NCI-H82 (cell line): Measurements from ENCODE around the gene JPT2.
A peak's percentile ranks its signal among the peaks of the same experiment; 100 is the strongest.

ENCODE experiments used
- DNase-seq: peaks from one replicate; lab custom pipeline; 2025; lab: John Stamatoyannopoulos, UW

The JPT2 gene

DNA sequence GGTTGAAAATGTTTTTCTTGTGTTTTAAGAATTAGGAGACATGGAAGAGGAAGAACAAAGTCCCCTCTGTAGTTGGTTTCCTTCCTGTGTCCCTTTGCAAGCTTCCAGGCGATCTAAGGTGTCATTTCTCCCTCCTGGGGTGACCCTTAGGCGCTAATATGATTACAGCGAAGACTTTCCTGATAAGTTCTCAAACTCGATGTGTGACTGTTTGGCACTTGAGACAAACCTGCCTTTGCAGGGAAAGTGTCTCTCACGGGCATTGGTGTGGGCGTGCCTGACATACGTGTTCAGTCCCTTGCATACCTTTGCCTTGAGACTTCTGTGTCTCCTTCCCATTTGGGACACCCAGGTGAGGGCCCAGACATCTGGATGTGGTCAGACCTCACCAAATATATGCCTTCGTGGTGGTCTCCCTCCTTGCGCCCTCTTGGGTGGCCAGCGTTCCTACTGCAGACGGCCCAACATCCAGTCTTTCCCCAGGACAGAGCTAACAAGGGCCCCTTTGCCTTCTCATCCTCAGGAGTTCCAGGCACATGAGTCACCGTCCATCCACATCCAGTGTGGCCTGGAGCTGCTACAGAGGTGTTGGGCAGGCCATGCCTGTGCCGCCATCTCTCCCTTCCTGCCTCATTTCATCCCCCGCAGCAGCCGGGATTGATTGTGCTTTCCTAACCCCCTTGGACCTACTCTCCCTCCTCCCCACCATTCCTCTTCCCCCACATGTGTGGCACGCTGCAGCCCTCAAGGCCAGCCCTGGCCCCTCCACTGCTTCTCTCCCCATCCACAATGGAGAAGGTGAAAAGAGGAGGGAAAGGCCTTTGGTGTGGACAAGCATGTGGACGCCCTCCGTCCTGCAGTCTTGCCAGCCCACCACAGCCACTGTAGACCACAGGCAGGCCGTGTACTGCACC is 3.1 kb upstream of the JPT2 start:
- no peak for DNase-seq

- no peak for DNase-seq
These were observed 1.4 kb upstream of the JPT2 start for GRCh38 chr16:1676661-1677060.

- DNase-seq, result no peak
These were observed 740 bp upstream of the JPT2 start for GRCh38 chr16:1677339-1677738.

DNA sequence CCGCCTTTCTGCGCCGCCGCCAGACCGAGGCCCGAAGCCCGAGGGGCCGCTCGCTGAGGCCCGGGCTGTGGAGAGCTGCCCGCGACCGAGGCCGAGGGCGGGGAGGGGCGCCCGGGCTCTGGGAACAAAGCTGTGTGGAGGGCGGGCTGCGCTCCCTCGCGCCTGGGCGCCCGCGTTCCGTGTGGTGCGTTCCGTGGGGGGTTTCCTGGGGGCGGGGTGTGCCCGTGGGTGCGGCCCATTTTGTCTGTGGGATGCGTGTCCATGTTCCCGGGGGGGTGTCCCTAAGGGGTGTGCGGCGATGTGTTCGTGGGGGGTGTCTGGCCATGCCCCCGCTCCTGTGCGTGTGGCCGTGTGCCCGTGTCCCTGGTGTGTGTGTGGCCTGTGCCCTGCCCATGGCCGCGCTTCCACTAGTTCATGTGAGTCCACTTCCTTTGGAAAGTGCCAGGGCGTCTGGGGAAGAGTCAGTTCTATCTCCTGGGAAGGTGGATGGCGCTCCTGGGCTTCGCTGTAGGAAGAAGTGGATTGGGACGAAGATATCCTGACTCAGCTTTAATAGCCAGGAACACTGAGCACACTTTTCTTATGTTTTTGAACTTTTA is 520 bp downstream of the JPT2 start:
- peak; percentile 51 for DNase-seq

DNA sequence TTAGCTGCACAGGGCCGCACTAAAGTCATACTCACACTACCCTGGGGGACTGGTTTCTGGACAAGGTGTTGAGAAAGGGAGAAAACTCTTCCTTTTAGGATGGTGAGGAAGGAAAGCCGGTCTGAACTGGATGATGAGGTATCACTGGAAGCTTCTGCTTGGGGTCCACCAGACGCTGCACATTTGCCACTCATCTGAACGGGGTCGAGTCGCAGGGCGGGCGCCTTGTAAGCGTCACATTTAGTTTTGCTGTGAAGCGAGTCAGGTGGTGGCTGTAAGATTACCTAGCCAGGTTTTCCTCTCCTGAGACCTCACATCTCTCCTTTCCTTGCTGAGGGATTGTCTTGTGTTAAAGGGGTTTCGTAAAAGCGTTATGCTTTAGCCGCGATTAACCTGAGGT is 2.3 kb downstream of the JPT2 start:
- no peak for DNase-seq

DNA sequence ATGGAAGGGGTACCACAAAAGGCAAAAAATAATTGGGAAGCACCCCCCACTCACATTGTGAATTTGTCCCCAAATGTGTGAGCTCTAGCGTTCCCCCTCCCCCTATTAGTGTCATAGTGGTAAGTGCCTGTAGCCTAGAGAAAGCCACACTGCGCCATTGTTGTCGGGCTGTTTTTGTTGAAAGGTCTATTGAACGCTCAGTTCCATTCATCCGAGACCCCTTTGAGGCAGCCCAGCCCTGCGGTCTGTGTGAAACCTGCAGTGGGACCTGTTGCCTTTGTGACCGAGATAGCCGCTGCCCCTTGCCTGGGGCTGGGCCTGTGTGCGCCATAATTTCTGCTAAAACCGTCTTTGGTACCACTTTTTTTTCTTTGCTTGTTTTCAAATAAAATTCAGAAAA is 3.0 kb downstream of the JPT2 start:
- DNase-seq, result no peak

- no peak for DNase-seq
These were observed 9.6 kb downstream of the JPT2 start for GRCh38 chr16:1687427-1688316.

- DNase-seq, result no peak
These were observed 10.9 kb downstream of the JPT2 start for GRCh38 chr16:1688807-1689560.

- DNase-seq, result no peak
These were observed 11.8 kb downstream of the JPT2 start for GRCh38 chr16:1689853-1690252.

- no peak for DNase-seq
These were observed 12.7 kb downstream of the JPT2 start for GRCh38 chr16:1690810-1691209.

DNA sequence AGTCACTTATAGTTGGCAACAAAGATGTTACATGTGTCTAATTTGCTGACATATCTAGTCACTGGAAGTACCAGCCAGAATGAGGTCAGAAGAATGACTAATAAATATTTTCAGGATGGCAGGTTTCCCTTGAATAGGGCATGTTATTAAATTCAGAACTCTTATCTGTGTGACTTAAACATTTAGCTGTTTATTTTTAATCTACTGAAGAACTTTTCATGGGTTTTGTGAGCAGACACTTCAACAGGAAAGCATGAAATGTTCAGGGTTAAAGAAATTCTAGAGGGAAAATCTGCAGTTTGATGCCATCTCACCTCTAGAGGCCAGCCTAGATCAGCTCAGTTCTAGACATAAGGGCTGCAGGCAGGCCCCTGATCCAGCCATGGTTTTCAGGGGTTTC is 13.2 kb downstream of the JPT2 start:
- DNase-seq, result no peak

GRCh38 chr16:1691956-1692355 is 13.9 kb downstream of the JPT2 start:
- DNase-seq, result no peak

- DNase-seq, result no peak
These were observed 18.8 kb downstream of the JPT2 start for GRCh38 chr16:1696863-1697262.

GRCh38 chr16:1698680-1699079 is 20.6 kb downstream of the JPT2 start:
- no peak for DNase-seq

GRCh38 chr16:1700246-1700645 is 22.2 kb downstream of the JPT2 start:
- DNase-seq, result no peak

DNA sequence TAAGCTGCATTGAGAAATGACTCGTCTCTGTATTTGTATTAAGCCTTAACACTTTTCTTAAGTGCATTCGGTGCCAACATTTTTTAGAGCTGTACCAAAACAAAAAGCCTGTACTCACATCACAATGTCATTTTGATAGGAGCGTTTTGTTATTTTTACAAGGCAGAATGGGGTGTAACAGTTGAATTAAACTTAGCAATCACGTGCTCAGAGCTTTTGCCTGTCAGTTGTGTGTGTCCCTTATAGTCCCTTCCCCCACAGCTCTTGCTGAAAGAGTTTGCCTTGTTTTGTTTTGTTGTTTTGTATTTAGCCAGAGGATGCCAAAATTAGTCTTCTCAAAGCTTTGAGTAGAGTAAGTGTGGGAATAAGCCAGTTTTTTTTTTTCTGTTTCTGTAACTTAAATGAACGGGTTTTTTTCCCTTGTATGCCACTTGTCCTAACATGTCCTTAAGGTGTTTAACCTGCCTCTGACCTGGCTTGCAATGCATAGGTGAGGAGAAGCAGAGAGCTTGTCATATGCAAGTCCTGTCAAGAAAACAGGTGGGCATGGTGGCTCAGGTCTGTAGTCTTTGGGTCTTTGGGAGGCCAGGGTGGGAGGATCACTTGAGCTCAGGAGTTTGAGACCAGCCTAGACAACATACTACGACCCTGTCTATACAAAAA is 23.3 kb downstream of the JPT2 start:
- DNase-seq, result no peak

GRCh38 chr16:1705324-1705687 is 27.2 kb downstream of the JPT2 start:
- DNase-seq, result peak; percentile 66

DNA sequence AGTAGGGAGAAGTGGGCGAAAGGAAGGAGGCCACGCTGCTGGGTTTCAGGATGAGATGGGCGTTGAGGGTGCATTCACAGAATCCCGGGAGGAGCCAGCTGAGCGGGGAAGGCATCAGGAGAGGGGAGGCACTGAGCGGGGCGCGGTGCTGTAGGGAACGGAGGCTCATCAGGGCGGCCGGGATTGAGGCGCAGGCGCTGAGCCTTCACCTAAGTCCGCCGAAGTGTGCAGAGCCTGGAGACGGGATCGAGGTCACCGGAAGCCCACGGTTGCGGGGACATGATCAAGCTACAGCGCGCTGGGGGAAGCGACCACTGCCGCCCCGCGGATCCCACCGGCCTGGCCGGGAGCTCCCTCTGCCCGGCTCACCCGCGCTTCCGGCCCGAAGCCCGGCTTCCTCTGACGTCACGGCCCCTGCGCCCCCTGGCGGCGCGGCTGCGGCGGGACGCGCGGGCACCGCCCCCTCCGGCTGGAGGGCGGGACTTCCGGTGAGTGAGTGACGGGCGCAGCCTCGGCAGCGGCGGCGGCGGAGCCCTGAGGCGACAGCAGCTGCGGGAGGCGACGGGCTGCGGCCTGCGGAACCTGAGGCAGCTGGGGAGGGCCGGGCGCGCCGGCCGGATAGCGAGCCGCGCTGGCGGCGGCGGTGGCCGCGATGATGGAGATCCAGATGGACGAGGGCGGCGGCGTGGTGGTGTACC is 27.8 kb downstream of the JPT2 start, which contains the start of gene MAPK8IP3:
TSS of gene MAPK8IP3 (plus strand) at position 508 of the 698 bp plus-strand sequence. CDS start at position 653, 145 bp downstream.
- peak; percentile 90 for DNase-seq

GRCh38 chr16:1706386-1707192 is 28.5 kb downstream of the JPT2 start:
- DNase-seq, result peak; percentile 60
